RKO (cell line): Measurements from ENCODE around the gene KLRG1.
A peak's percentile ranks its signal among the peaks of the same experiment; 100 is the strongest.

Experiments used
- DNase-seq: peaks from one replicate; pipeline ENCODE4 v3.0.0-alpha.2; 2016; ENCODE audit warnings: low spot score

KLRG1 gene

GRCh38 chr12:8985213-8985754 lies 4.1 kb upstream of the KLRG1 start:
- no peak for DNase-seq

- DNase-seq: no peak
These were observed 2.2 kb upstream of the KLRG1 start for GRCh38 chr12:8987163-8987562.

GRCh38 chr12:8987685-8988084 lies 1.7 kb upstream of the KLRG1 start:
- no peak for DNase-seq

- no peak for DNase-seq
These were observed 2.3 kb downstream of the KLRG1 start for GRCh38 chr12:8991371-8992345.

GRCh38 chr12:8993827-8994226 lies 4.5 kb downstream of the KLRG1 start:
- DNase-seq: no peak

GRCh38 chr12:8995021-8995775 lies 5.9 kb downstream of the KLRG1 start:
- no peak for DNase-seq

- peak; percentile 51 for DNase-seq
These were observed 7.5 kb downstream of the KLRG1 start for GRCh38 chr12:8996682-8997405.

GRCh38 chr12:9001233-9001632 lies 11.9 kb downstream of the KLRG1 start:
- no peak for DNase-seq

GRCh38 chr12:9002335-9002734 lies 13.0 kb downstream of the KLRG1 start:
- DNase-seq: no peak

GRCh38 chr12:9022592-9022991 lies 33.2 kb downstream of the KLRG1 start:
- no peak for DNase-seq

- no peak for DNase-seq
These were observed 35.2 kb downstream of the KLRG1 start for GRCh38 chr12:9024512-9024911.

- DNase-seq: no peak
These were observed 38.1 kb downstream of the KLRG1 start for GRCh38 chr12:9027161-9028059.

- no peak for DNase-seq
These were observed 41.4 kb downstream of the KLRG1 start for GRCh38 chr12:9030776-9031175.

- DNase-seq: peak; percentile 4
These were observed 43.0 kb downstream of the KLRG1 start for GRCh38 chr12:9032202-9032964.

- DNase-seq: no peak
These were observed 44.0 kb downstream of the KLRG1 start for GRCh38 chr12:9033265-9033887.

GRCh38 chr12:9034095-9034494 lies 44.7 kb downstream of the KLRG1 start:
- no peak for DNase-seq

- no peak for DNase-seq
These were observed 46.9 kb downstream of the KLRG1 start for GRCh38 chr12:9036227-9036626.

- no peak for DNase-seq
These were observed 48.1 kb downstream of the KLRG1 start for GRCh38 chr12:9037431-9037830.

- DNase-seq: peak; percentile 73
These were observed 50.1 kb downstream of the KLRG1 start for GRCh38 chr12:9039397-9039977.
